ENCODE results near the gene SLC25A47. TPM values are rescaled to one million over a fixed set of nuclear protein-coding genes. Genes with fewer than 3 reads are reported as not detected.
A peak's percentile ranks its signal among the peaks of the same experiment; 100 is the strongest.
"Not testable (repeated sequence)": the region's sequence is repeated elsewhere in the genome, so short reads cannot be mapped to it uniquely, and the experiment has no call there.

The SLC25A47 gene
- total and polyA plus RNA-seq, 2 donors (not counting 1 experiment from before 2014, with no cell fraction given) = not detected

- peaks cover 57% of the 10 kb centered on the region for H3K4me1 Mint-ChIP-seq
- Histone ChIP-seq H2AFZ (ENCODE audit: insufficient read depth, low read depth, low read length, poor library complexity, severe bottlenecking) (no peak overlapping the region), H3K9ac (ENCODE audit: low read length) (no peak overlapping the region), H3K4me2 (replicated peaks; ENCODE audit: low read depth, low read length, poor library complexity, severe bottlenecking) (peak overlapping the region; percentile 11), H3K4me3 (ENCODE audit: control extremely low read depth in 1 of 5, extremely low read depth in 1 of 5, insufficient read depth in 1 of 5, low read depth in 2 of 5, low read length in 4 of 5) (no peak overlapping the region), H3K27ac (ENCODE audit: low read length in 2 of 2) (no peak overlapping the region), H3K36me3 (replicated peaks in 1 of 2; ENCODE audit: control extremely low read depth in 1 of 2, control insufficient read depth in 1 of 2, extremely low read depth in 1 of 2, insufficient read depth in 2 of 2, low read length in 1 of 2) (no peaks in the 10 kb centered on the region), H3K27me3 (replicated peaks in 1 of 4; ENCODE audit: control extremely low read depth in 1 of 4, control insufficient read depth in 3 of 4, insufficient read depth in 4 of 4, low read length in 3 of 4) (no peaks in the 10 kb centered on the region), H4K20me1 (ENCODE audit: control insufficient read depth, insufficient read depth, low read length, poor library complexity, severe bottlenecking) (no peaks in the 10 kb centered on the region), H3K79me2 (ENCODE audit: control insufficient read depth, insufficient read depth, low read length) (peaks cover 3% of the 10 kb centered on the region), H3K4me1 (ENCODE audit: control insufficient read depth in 2 of 2, insufficient read depth in 2 of 2, low read length in 2 of 2) (peaks cover 35 to 57% of the 10 kb centered on the region in 2 donors), H3K9me3 (ENCODE audit: control extremely low read depth in 1 of 3, control insufficient read depth in 2 of 3, insufficient read depth in 1 of 3, low read length in 2 of 3) (no peaks in the 10 kb centered on the region)
- ChIA-PET CTCF (interaction anchor here (0.9 to 5.5 kb wide), 5 partner anchors 12 to 141 kb away, joined by 3 to 51 read pairs (median 7); no protein-coding TSS in a partner anchor), POLR2A (interaction anchor here (0.9 to 1.1 kb wide), 2 partner anchors 14 to 227 kb away, joined by 3 read pairs; no protein-coding TSS in a partner anchor)
- ATAC-seq (ENCODE audit: low read depth) (no peak), DNase-seq (no peak)
- no peaks in the 10 kb centered on the region for H3K9me3 Mint-ChIP-seq (ENCODE audit: insufficient read depth)
- H3K27me3 Mint-ChIP-seq = no peaks in the 10 kb centered on the region
- H3K27ac Mint-ChIP-seq = peak overlapping the region; percentile 89
- intact Hi-C loops (cut with micrococcal nuclease) = no loop called here
- H3K4me3 Mint-ChIP-seq = peak overlapping the region; percentile 54
- 88% methylated on average over 9 of the region's 9 CpGs for WGBS (ENCODE audit: insufficient coverage)
- TF ChIP-seq EZH2 (IDR thresholded peaks at IDR 0.05; ENCODE audit: borderline replicate concordance, insufficient read depth, low read depth, low read length, poor library complexity, severe bottlenecking) (no peak), CTCF (IDR thresholded peaks at IDR 0.05) (no peak)
Measured at GRCh38 chr14:100296106-100296651, 27.0 kb upstream of the SLC25A47 start.

DNA sequence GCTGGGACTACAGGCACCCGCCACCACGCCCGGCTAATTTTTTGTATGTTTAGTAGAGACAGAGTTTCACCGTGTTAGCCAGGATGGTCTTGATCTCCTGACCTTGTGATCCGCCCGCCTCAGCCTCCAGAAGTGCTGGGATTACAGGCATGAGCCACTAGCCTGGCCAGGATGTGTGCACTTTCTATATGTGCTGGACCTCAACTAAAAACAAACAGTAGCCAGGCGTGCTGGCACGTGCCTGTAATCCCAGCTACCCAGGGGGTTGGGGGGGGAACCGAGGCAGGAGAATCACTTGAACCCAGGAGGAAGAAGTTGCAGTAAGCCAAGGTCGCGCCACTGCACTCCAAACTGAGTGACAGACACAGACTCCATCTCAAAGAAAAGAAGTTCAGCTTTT lies 26.4 kb upstream of the SLC25A47 start:
- Mint-ChIP-seq H3K4me3 (peak overlapping the region; percentile 82), H3K27ac (peak overlapping the region; percentile 97), H3K4me1 (peaks cover 59% of the 10 kb centered on the region)
- Histone ChIP-seq H3K4me3 (ENCODE audit: control extremely low read depth in 1 of 5, extremely low read depth in 1 of 5, insufficient read depth in 1 of 5, low read depth in 2 of 5, low read length in 4 of 5) (peak overlapping the region in 1 of 5 experiments; percentile 16), H3K9ac (ENCODE audit: low read length) (peak overlapping the region; percentile 42), H3K4me1 (ENCODE audit: control insufficient read depth in 2 of 2, insufficient read depth in 2 of 2, low read length in 2 of 2) (peaks cover 35 to 57% of the 10 kb centered on the region in 2 donors), H2AFZ (ENCODE audit: insufficient read depth, low read depth, low read length, poor library complexity, severe bottlenecking) (peak overlapping the region; percentile 71), H3K27ac (ENCODE audit: low read length in 2 of 2) (peak overlapping the region in 1 of 2 donors; percentile 48), H3K4me2 (replicated peaks; ENCODE audit: low read depth, low read length, poor library complexity, severe bottlenecking) (peak overlapping the region; percentile 71)
- DNase-seq; H3K79me2 ChIP-seq (ENCODE audit: control insufficient read depth, insufficient read depth, low read length); H3K9me3 ChIP-seq (ENCODE audit: control extremely low read depth in 1 of 3, control insufficient read depth in 2 of 3, insufficient read depth in 1 of 3, low read length in 2 of 3); ATAC-seq (ENCODE audit: low read depth); H3K36me3 ChIP-seq (replicated peaks in 1 of 2; ENCODE audit: control extremely low read depth in 1 of 2, control insufficient read depth in 1 of 2, extremely low read depth in 1 of 2, insufficient read depth in 2 of 2, low read length in 1 of 2); H3K27me3 Mint-ChIP-seq; H3K9me3 Mint-ChIP-seq (ENCODE audit: insufficient read depth); H3K27me3 ChIP-seq (replicated peaks in 1 of 4; ENCODE audit: control extremely low read depth in 1 of 4, control insufficient read depth in 3 of 4, insufficient read depth in 4 of 4, low read length in 3 of 4); H4K20me1 ChIP-seq (ENCODE audit: control insufficient read depth, insufficient read depth, low read length, poor library complexity, severe bottlenecking): not testable (repeated sequence)
- 83% methylated on average over 6 of the region's 11 CpGs for WGBS (ENCODE audit: insufficient coverage)
- ChIA-PET POLR2A (interaction anchor here (0.9 to 1.3 kb wide), 8 partner anchors 9 to 228 kb away, joined by 3 to 5 read pairs (median 3); partner anchors contain the start of gene SLC25A29), CTCF (interaction anchor here (1.0 to 5.5 kb wide), 7 partner anchors 11 to 141 kb away, joined by 3 to 51 read pairs (median 5); no protein-coding TSS in a partner anchor)
- intact Hi-C loops (cut with micrococcal nuclease) = loop anchor here (1.0 kb wide), 2 partner anchors 9 to 11 kb away; no protein-coding TSS in a partner anchor

Measured in B cell (primary cell).